H9 (cell line): ENCODE data around the gene CACTIN. TPM values are rescaled to one million over a fixed set of nuclear protein-coding genes. Genes with fewer than 3 reads are reported as not detected.

ENCODE experiments used
- DNase-seq: peaks from one replicate; pipeline ENCODE4 v3.0.0-alpha.2; 2017
- H2AFZ ChIP-seq: one replicate; pipeline ENCODE4 v1.6.1; 2013; ENCODE audit warnings: mild to moderate bottlenecking, low read length, control low read depth, moderate library complexity
- H2AK5ac ChIP-seq: 2 replicates; pipeline ENCODE4 v1.6.1; 2013; ENCODE audit warnings: low read length, control low read depth, mixed read lengths; ENCODE audit not compliant: insufficient read length
- H2BK120ac ChIP-seq: one replicate; pipeline ENCODE4 v1.6.1; 2013; ENCODE audit warnings: low read depth, mild to moderate bottlenecking, low read length, control low read depth, inconsistent platforms; ENCODE audit not compliant: poor library complexity, severe bottlenecking
- H2BK12ac ChIP-seq: 2 replicates; pipeline ENCODE4 v1.6.1; 2013; ENCODE audit warnings: low read length, control low read depth, mixed read lengths, low read depth; ENCODE audit not compliant: insufficient read length
- H2BK15ac ChIP-seq: 2 replicates; pipeline ENCODE4 v1.6.1; 2013; ENCODE audit warnings: low read depth, low read length, control low read depth
- H2BK20ac ChIP-seq: one replicate; pipeline ENCODE4 v1.6.1; 2013; ENCODE audit warnings: low read depth, mild to moderate bottlenecking, low read length, control low read depth, inconsistent platforms; ENCODE audit not compliant: poor library complexity, severe bottlenecking
- H2BK5ac ChIP-seq: 2 replicates; pipeline ENCODE4 v1.6.1; 2013; ENCODE audit warnings: low read length, control low read depth, mixed read lengths; ENCODE audit not compliant: insufficient read length
- H3K14ac ChIP-seq: 2 replicates; pipeline ENCODE4 v1.6.1; 2013; ENCODE audit warnings: low read length, control low read depth; ENCODE audit not compliant: insufficient read depth
- H3K18ac ChIP-seq: 2 replicates; pipeline ENCODE4 v1.6.1; 2013; ENCODE audit warnings: low read depth, mild to moderate bottlenecking, mixed read lengths, low read length, control low read depth; ENCODE audit not compliant: insufficient read length
- H3K23ac ChIP-seq: 2 replicates; pipeline ENCODE4 v1.6.1; 2013; ENCODE audit warnings: low read length, control low read depth, mixed read lengths, low read depth; ENCODE audit not compliant: insufficient read length
- H3K23me2 ChIP-seq: 2 replicates; pipeline ENCODE4 v1.6.1; 2013; ENCODE audit warnings: low read depth, mild to moderate bottlenecking, mixed read lengths, low read length, control low read depth; ENCODE audit not compliant: insufficient read length, poor library complexity, severe bottlenecking
- H3K27ac ChIP-seq: 2 replicates; pipeline ENCODE4 v1.5.1; 2013; ENCODE audit warnings: low read length, control low read depth, mixed read lengths, low read depth; ENCODE audit not compliant: insufficient read length
- H3K27me3 ChIP-seq: 2 replicates; pipeline ENCODE4 v1.6.1; 2013; ENCODE audit warnings: low read length, control low read depth, inconsistent platforms; ENCODE audit not compliant: insufficient read depth
- H3K4ac ChIP-seq: 2 replicates; pipeline ENCODE4 v1.6.1; 2013; ENCODE audit warnings: low read depth, mild to moderate bottlenecking, control low read depth, inconsistent platforms, low read length, moderate library complexity
- H3K4me1 ChIP-seq: 2 replicates; pipeline ENCODE4 v1.6.1; 2013; ENCODE audit warnings: low read length, control low read depth, inconsistent platforms; ENCODE audit not compliant: insufficient read depth
- H3K4me2 ChIP-seq: 2 replicates; pipeline ENCODE4 v1.6.1; 2013; ENCODE audit warnings: low read length, control low read depth, mixed read lengths; ENCODE audit not compliant: insufficient read length, insufficient read depth
- H3K56ac ChIP-seq: 2 replicates; pipeline ENCODE4 v1.6.1; 2013; ENCODE audit warnings: low read depth, mild to moderate bottlenecking, mixed read lengths, low read length, control low read depth; ENCODE audit not compliant: insufficient read length
- H3K79me1 ChIP-seq: 2 replicates; pipeline ENCODE4 v1.6.1; 2013; ENCODE audit warnings: low read depth, mild to moderate bottlenecking, moderate library complexity, low read length, control low read depth, inconsistent platforms; ENCODE audit not compliant: insufficient read depth, poor library complexity, severe bottlenecking
- H3K79me2 ChIP-seq: 2 replicates; pipeline ENCODE4 v1.6.1; 2013; ENCODE audit warnings: low read length, control low read depth, inconsistent platforms; ENCODE audit not compliant: insufficient read depth
- H3K9ac ChIP-seq: 2 replicates; pipeline ENCODE4 v1.6.1; 2013; ENCODE audit warnings: low read length, control low read depth, mixed read lengths; ENCODE audit not compliant: insufficient read length; ENCODE audit errors: extremely low read depth
- H3K9me3 ChIP-seq: one replicate; pipeline ENCODE4 v1.6.1; 2013; ENCODE audit warnings: low read depth, low read length, inconsistent platforms; ENCODE audit not compliant: control insufficient read depth
- H3T11ph ChIP-seq: one replicate; pipeline ENCODE4 v1.6.1; 2013; ENCODE audit warnings: mild to moderate bottlenecking, low read length, control low read depth, inconsistent platforms
- H4K20me1 ChIP-seq: one replicate; pipeline ENCODE4 v1.6.1; 2013; ENCODE audit not compliant: control insufficient read depth, insufficient read length, insufficient read depth
- H4K5ac ChIP-seq: 2 replicates; pipeline ENCODE4 v1.6.1; 2013; ENCODE audit warnings: low read depth, mild to moderate bottlenecking, mixed read lengths, low read length, control low read depth; ENCODE audit not compliant: insufficient read length
- H4K8ac ChIP-seq: replicated peaks from 2 replicates; pipeline ENCODE4 v1.6.1; 2013; ENCODE audit warnings: low read length, control low read depth, mixed read lengths, low read depth; ENCODE audit not compliant: insufficient read length
- H4K91ac ChIP-seq: 2 replicates; pipeline ENCODE4 v1.6.1; 2013; ENCODE audit warnings: low read depth, mild to moderate bottlenecking, moderate library complexity, mixed read lengths, low read length, control low read depth; ENCODE audit not compliant: insufficient read length
- H3K27ac Mint-ChIP-seq, 3 experiments: 2 replicates in 2 of 3; 3 replicates in 1 of 3; pipeline ENCODE4 v1.8.0; 2020 to 2021; ENCODE audit warnings: mixed read lengths in 3 of 3, mild to moderate bottlenecking in 1 of 3, moderate library complexity in 1 of 3
- H3K27me3 Mint-ChIP-seq: 2 replicates; pipeline ENCODE4 v1.8.0; 2021; ENCODE audit warnings: low read depth, mild to moderate bottlenecking, moderate library complexity, mixed read lengths
- H3K36me3 Mint-ChIP-seq, 3 experiments: 2 replicates in 2 of 3; 3 replicates in 1 of 3; pipeline ENCODE4 v1.8.0; 2020 to 2021; ENCODE audit warnings: low read depth in 3 of 3, mixed read lengths in 3 of 3; ENCODE audit not compliant: insufficient read depth in 1 of 3
- H3K4me1 Mint-ChIP-seq, 2 experiments: 2 replicates each; pipeline ENCODE4 v1.8.0; 2020; ENCODE audit warnings: mixed read lengths in 2 of 2
- H3K4me3 Mint-ChIP-seq, 2 experiments: 2 replicates in 1 of 2; 3 replicates in 1 of 2; pipeline ENCODE4 v1.8.0; 2020 to 2021; ENCODE audit warnings: mild to moderate bottlenecking in 2 of 2, mixed read lengths in 2 of 2, moderate library complexity in 1 of 2
- H3K9me3 Mint-ChIP-seq, 2 experiments: 2 replicates in 1 of 2; 3 replicates in 1 of 2; pipeline ENCODE4 v1.8.0; 2020; ENCODE audit warnings: mild to moderate bottlenecking in 2 of 2, mixed read lengths in 2 of 2, moderate library complexity in 1 of 2
- CTCF ChIP-seq: fragments of 200-600 bp; sonication (generic); conservative IDR thresholded peaks from 3 replicates; pipeline ENCODE4 v1.8.0; 2021; ENCODE audit warnings: antibody characterized with exemption, mild to moderate bottlenecking
- WGBS: extraction: QIAGEN DNeasy Blood & Tissue Kit; methylation state at CpG from one replicate; pipeline ENCODE4 v1.1.7; 2013; ENCODE audit warnings: missing lambda C conversion rate, low lambda C conversion rate, mixed read lengths; ENCODE audit not compliant: insufficient read length; ENCODE audit errors: extremely low coverage; 5-methylcytosine and 5-hydroxymethylcytosine counted together
- total RNA-seq: library from RNA; stranded (reverse); gene quantifications from 2 replicates; pipeline ENCODE4 v1.2.1, GENCODE V29; 2021

The CACTIN gene
- total RNA-seq, 1 experiment from 2014 or later, result 37.3 TPM

DNA sequence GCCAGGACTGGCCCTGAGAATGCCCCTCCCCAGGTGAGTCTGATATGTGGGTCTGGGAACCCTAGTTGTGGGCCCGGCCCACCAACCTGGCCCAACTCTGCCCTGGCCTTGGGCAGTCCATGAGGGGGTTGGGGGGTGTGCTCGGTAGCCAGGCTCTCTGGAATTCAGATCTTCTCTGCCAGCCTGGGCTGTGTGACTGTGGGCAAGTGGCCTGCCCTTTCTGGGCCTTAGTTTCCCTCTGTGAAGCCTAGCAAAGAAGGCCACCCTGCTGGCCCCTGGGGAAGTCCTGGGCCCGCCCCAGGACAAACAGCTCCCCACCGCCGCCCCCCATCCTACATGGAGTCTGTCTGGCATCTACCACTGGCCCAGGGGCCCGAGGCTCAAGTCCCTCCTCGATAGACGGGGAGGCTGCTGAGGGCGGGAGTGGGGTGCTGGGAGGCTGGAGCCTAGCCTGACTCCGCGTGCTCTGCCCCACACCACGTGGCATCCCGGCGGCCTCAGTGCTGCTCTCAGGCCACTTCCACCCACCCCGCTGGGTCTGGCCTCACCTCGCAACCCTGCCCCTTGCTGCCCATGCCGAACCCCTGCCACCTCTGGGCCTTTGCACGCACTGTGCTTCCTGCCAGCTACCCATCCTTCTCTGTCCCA, 11.6 kb downstream of the CACTIN start:
- no peaks in the 10 kb centered on the region for H3K9me3 ChIP-seq
- no peaks in the 10 kb centered on the region for H3K23me2 ChIP-seq
- peaks cover 3% of the 10 kb centered on the region for H4K20me1 ChIP-seq
- H3K27me3 ChIP-seq, result no peaks in the 10 kb centered on the region
- H3K9ac ChIP-seq, result no peak overlapping the region
- no peaks in the 10 kb centered on the region for H3K9me3 Mint-ChIP-seq
- H3K4me1 Mint-ChIP-seq, result no peaks in the 10 kb centered on the region
- no peak overlapping the region for H3K4me2 ChIP-seq
- no peak for DNase-seq
- no peak overlapping the region for H3K56ac ChIP-seq
- no peak overlapping the region for H2BK20ac ChIP-seq
- no peak overlapping the region for H2AFZ ChIP-seq
- no peak overlapping the region for H4K91ac ChIP-seq
- TF ChIP-seq CTCF, result no peak
- H3K4ac ChIP-seq, result no peak overlapping the region
- H3K79me2 ChIP-seq, result no peaks in the 10 kb centered on the region
- H2BK15ac ChIP-seq, result no peak overlapping the region
- H3K27ac Mint-ChIP-seq, result no peak overlapping the region; a peak in 1 of 7 replicates
- no peaks in the 10 kb centered on the region for H3K27me3 Mint-ChIP-seq
- H3K4me1 ChIP-seq, result no peaks in the 10 kb centered on the region
- no peak overlapping the region for H4K8ac ChIP-seq
- no peak overlapping the region for H2BK5ac ChIP-seq
- H3K4me3 Mint-ChIP-seq, result no peak overlapping the region
- no peak overlapping the region for H2AK5ac ChIP-seq
- no peak overlapping the region for H3K18ac ChIP-seq
- H3K14ac ChIP-seq, result no peak overlapping the region
- no peaks in the 10 kb centered on the region for H3K79me1 ChIP-seq
- no peak overlapping the region for H3K27ac ChIP-seq
- WGBS, result no CpG with 5 or more reads among the region's 18 CpGs
- no peak overlapping the region for H4K5ac ChIP-seq
- H3T11ph ChIP-seq, result no peak overlapping the region
- H3K23ac ChIP-seq, result no peak overlapping the region
- H2BK120ac ChIP-seq, result no peak overlapping the region
- H3K36me3 Mint-ChIP-seq, result peaks cover 7 to 17% (median 15%) of the 10 kb centered on the region in 3 experiments; a peak in 6 of 7 replicates
- no peak overlapping the region for H2BK12ac ChIP-seq
